Liver (tissue), 9 donors: ENCODE results near the gene MRPL30. TPM values are rescaled to one million over a fixed set of nuclear protein-coding genes. Genes with fewer than 3 reads are reported as not detected.
"Not testable (repeated sequence)": the region's sequence is repeated elsewhere in the genome, so short reads cannot be mapped to it uniquely, and the experiment has no call there.

ENCODE experiments used
- DNase-seq: peaks from one replicate; pipeline ENCODE4 v3.0.0-alpha.2; 2017; ENCODE audit warnings: low spot score
- H3K27ac ChIP-seq, 2 donors: one replicate each; pipeline ENCODE4 v1.7.0; 2013; ENCODE audit warnings: inconsistent platforms in 2 of 2, low read length in 2 of 2, control low read depth in 1 of 2, low read depth in 1 of 2, mild to moderate bottlenecking in 1 of 2
- H3K27me3 ChIP-seq, 4 donors: one replicate each; pipeline versions ENCODE4 v1.6.1 to v1.7.0; 2013; ENCODE audit warnings: low read length in 3 of 4, inconsistent platforms in 1 of 4, mild to moderate bottlenecking in 1 of 4, moderate library complexity in 1 of 4; ENCODE audit not compliant: control insufficient read depth in 4 of 4, insufficient read depth in 4 of 4
- H3K36me3 ChIP-seq, 4 donors: one replicate each; pipeline versions ENCODE4 v1.6.1 to v1.7.0; 2013; ENCODE audit warnings: low read length in 3 of 4, mild to moderate bottlenecking in 3 of 4, low read depth in 1 of 4, moderate library complexity in 1 of 4; ENCODE audit not compliant: control insufficient read depth in 4 of 4, insufficient read depth in 3 of 4
- H3K4me1 ChIP-seq, 4 donors: one replicate each; pipeline versions ENCODE4 v1.6.1 to v1.7.0; 2013; ENCODE audit warnings: low read length in 3 of 4, mild to moderate bottlenecking in 3 of 4, moderate library complexity in 1 of 4; ENCODE audit not compliant: control insufficient read depth in 4 of 4, insufficient read depth in 4 of 4
- H3K4me3 ChIP-seq, 3 donors: one replicate each; pipeline versions ENCODE4 v1.6.1 to v1.7.0; 2013; ENCODE audit warnings: low read length in 3 of 3, control low read depth in 1 of 3, low read depth in 1 of 3, mild to moderate bottlenecking in 1 of 3
- H3K9ac ChIP-seq, 2 donors: one replicate each; pipeline ENCODE4 v1.7.0; 2013; ENCODE audit warnings: low read length in 2 of 2, mild to moderate bottlenecking in 2 of 2, moderate library complexity in 2 of 2, control low read depth in 1 of 2, low read depth in 1 of 2
- H3K9me3 ChIP-seq, 4 donors: one replicate each; pipeline versions ENCODE4 v1.6.1 to v1.7.0; 2013; ENCODE audit warnings: low read length in 3 of 4; ENCODE audit not compliant: control insufficient read depth in 4 of 4
- ATF3 ChIP-seq: IDR thresholded peaks from 2 replicates; pipeline ENCODE4 v1.6.1; 2016; ENCODE audit warnings: antibody characterized with exemption
- CTCF ChIP-seq: fragments of 150-350 bp; IDR thresholded peaks from 2 replicates; pipeline ENCODE4 v1.5.1; 2017; ENCODE audit warnings: improper control_type of control experiment, low read depth, low read length; ENCODE audit not compliant: missing input control
- EGR1 ChIP-seq, 2 donors: IDR thresholded peaks; 2 replicates each; pipeline ENCODE4 v1.6.1; 2016 to 2018; ENCODE audit warnings: antibody characterized with exemption in 2 of 2, low read depth in 2 of 2
- FOXA1 ChIP-seq: IDR thresholded peaks from 2 replicates; pipeline ENCODE4 v1.6.1; 2016; ENCODE audit warnings: antibody characterized with exemption
- FOXA2 ChIP-seq: IDR thresholded peaks from 2 replicates; pipeline ENCODE4 v1.6.1; 2016; ENCODE audit warnings: antibody characterized with exemption
- GABPA ChIP-seq, 2 donors: IDR thresholded peaks in 1 of 2; conservative IDR thresholded peaks in 1 of 2; 2 replicates each; pipeline ENCODE4 v1.6.1; 2016; ENCODE audit warnings: antibody characterized with exemption in 2 of 2, mild to moderate bottlenecking in 1 of 2, moderate library complexity in 1 of 2
- HNF4A ChIP-seq, 2 donors: conservative IDR thresholded peaks; 2 replicates each; pipeline ENCODE4 v1.6.1; 2016; ENCODE audit warnings: antibody characterized with exemption in 2 of 2, mild to moderate bottlenecking in 2 of 2
- HNF4G ChIP-seq: IDR thresholded peaks from 2 replicates; pipeline ENCODE4 v1.6.1; 2016; ENCODE audit warnings: antibody characterized with exemption
- JUND ChIP-seq, 2 donors: IDR thresholded peaks; 2 replicates each; pipeline ENCODE4 v1.6.1; 2016; ENCODE audit warnings: antibody characterized with exemption in 2 of 2
- MAX ChIP-seq: IDR thresholded peaks from 2 replicates; pipeline ENCODE4 v1.6.1; 2016; ENCODE audit warnings: antibody characterized with exemption
- NR2F2 ChIP-seq: IDR thresholded peaks from 2 replicates; pipeline ENCODE4 v1.6.1; 2016; ENCODE audit warnings: antibody characterized with exemption
- RAD21 ChIP-seq, 2 donors: IDR thresholded peaks; 2 replicates each; pipeline ENCODE4 v1.6.1; 2016; ENCODE audit warnings: antibody characterized with exemption in 2 of 2, mild to moderate bottlenecking in 2 of 2
- REST ChIP-seq: IDR thresholded peaks from 2 replicates; pipeline ENCODE4 v1.6.1; 2016; ENCODE audit warnings: antibody characterized with exemption, mild to moderate bottlenecking
- RXRA ChIP-seq, 2 donors: IDR thresholded peaks; 2 replicates each; pipeline ENCODE4 v1.6.1; 2017 to 2018; ENCODE audit warnings: antibody characterized with exemption in 2 of 2, mild to moderate bottlenecking in 1 of 2
- SP1 ChIP-seq: IDR thresholded peaks from 2 replicates; pipeline ENCODE4 v1.6.1; 2018; ENCODE audit warnings: antibody characterized with exemption, mild to moderate bottlenecking
- TAF1 ChIP-seq: conservative IDR thresholded peaks from 2 replicates; pipeline ENCODE4 v1.6.1; 2016; ENCODE audit warnings: antibody characterized with exemption, mild to moderate bottlenecking
- YY1 ChIP-seq: IDR thresholded peaks from 2 replicates; pipeline ENCODE4 v1.6.1; 2016; ENCODE audit warnings: antibody characterized with exemption, mild to moderate bottlenecking
- ZBTB33 ChIP-seq: IDR thresholded peaks from 2 replicates; pipeline ENCODE4 v1.6.1; 2016; ENCODE audit warnings: antibody characterized with exemption
- WGBS: extraction: QIAGEN DNeasy Blood & Tissue Kit; methylation state at CpG from one replicate; pipeline ENCODE4 v1.1.7; 2013; 5-methylcytosine and 5-hydroxymethylcytosine counted together
- polyA plus RNA-seq, 2 donors: library from polyadenylated mRNA; stranded (reverse) in 1 of 2; unstranded in 1 of 2; fragments of 200-250 nt in 1 of 2; fragments of >200 nt in 1 of 2; fragmentation: Nextera tagmentation in 1 of 2; extraction: Ambion mirVana in 1 of 2; gene quantifications; one replicate each; pipeline versions ENCODE4 v1.2.1 to v1.2.3, GENCODE V29; 2013 to 2015
- total RNA-seq, 2 donors: library from RNA; depleted of rRNA; stranded (reverse); fragments of >200 nt; gene quantifications; one replicate each; pipeline ENCODE4 v1.2.3, GENCODE V29; 2014
- donor health status: healthy.
- donor health status: healthy.
- donor health status: healthy.
- donor health status: healthy.
- donor health status: healthy.

The MRPL30 gene
- total RNA-seq (10 to 100 TPM; 19.6 to 21.0 TPM), polyA plus RNA-seq (10 to 100 TPM; 11.7 to 14.0 TPM)

- under 1% methylated on average over 39 of the region's 39 CpGs for WGBS
- DNase-seq, result peak; percentile 90
- H3K27ac ChIP-seq, result peak within 1 kb of the TSS; percentile 62 to 82
These were observed at the start of gene MRPL30, which contains the start of gene MITD1 for GRCh38 chr2:99180755-99181623. Gene MRPL30 (plus strand): TSS chr2:99181184. CDS start chr2:99186204, 5,020 bp downstream. Gene MITD1 (minus strand): TSS chr2:99181058. CDS start chr2:99180981, 77 bp downstream.

GRCh38 chr2:99135044-99135556, 45.9 kb upstream of the MRPL30 start:
- not testable (repeated sequence) for DNase-seq, H3K27me3 ChIP-seq, H3K9ac ChIP-seq, H3K4me3 ChIP-seq, H3K9me3 ChIP-seq, H3K36me3 ChIP-seq, H3K4me1 ChIP-seq, H3K27ac ChIP-seq
- 98% methylated on average over 2 of the region's 2 CpGs for WGBS

More at GRCh38 chr2:99180755-99181623, at the start of gene MRPL30, which contains the start of gene MITD1:
- H3K4me3 ChIP-seq, result peak within 1 kb of the TSS; percentile 75 to 82 (median 82)
- H3K27me3 ChIP-seq, result no peaks in the 10 kb centered on the region
- H3K4me1 ChIP-seq, result peaks cover 6 to 30% (median 16%) of the 10 kb centered on the region in 4 donors
- TF ChIP-seq NR2F2 (peak; percentile 54), TAF1 (peak; percentile 99), RAD21 (IDR thresholded peaks at IDR 0.05) (peak; percentile 59 to 61), EGR1 (IDR thresholded peaks at IDR 0.05; ENCODE audit: low read depth in 2 of 2) (peak; percentile 92 to 96), ATF3 (peak; percentile 42), JUND (IDR thresholded peaks at IDR 0.05) (peak in 1 of 2 donors; percentile 59), FOXA1 (no peak), HNF4G (no peak), SP1 (peak; percentile 84), CTCF (no peak), ZBTB33 (peak; percentile 96), RXRA (IDR thresholded peaks at IDR 0.05) (peak; percentile 62 to 74), YY1 (peak; percentile 90), MAX (peak; percentile 99), HNF4A (conservative IDR thresholded peaks at IDR 0.05) (peak; percentile 26 to 37), REST (peak; percentile 95), GABPA (IDR thresholded peaks at IDR 0.05 in 1 of 2, conservative IDR thresholded peaks at IDR 0.05 in 1 of 2) (peak; percentile 86 to 97), FOXA2 (no peak)
- peak within 1 kb of the TSS; percentile 42 to 87 for H3K9ac ChIP-seq
- H3K9me3 ChIP-seq, result no peaks in the 10 kb centered on the region
- peaks cover 0 to under 1% (median 0%) of the 10 kb centered on the region in 4 donors for H3K36me3 ChIP-seq
